HG02973 (cell line): ENCODE data around the gene PRKAG2.

ENCODE experiments used
- ATAC-seq: cut with Tn5 transposase; IDR thresholded peaks from one replicate; pipeline ENCODE4 v1.9.1; 2021; ENCODE audit warnings: moderate library complexity; ENCODE audit not compliant: unreplicated experiment

The PRKAG2 gene

GRCh38 chr7:151631953-151632749, 244.8 kb downstream of the PRKAG2 start:
- ATAC-seq: peak; percentile 65

GRCh38 chr7:151631570-151631952, 245.4 kb downstream of the PRKAG2 start:
- peak; percentile 20 for ATAC-seq

- ATAC-seq: no peak
Measured at GRCh38 chr7:151630851-151631569, 245.9 kb downstream of the PRKAG2 start.

- ATAC-seq: no peak
Measured at GRCh38 chr7:151630358-151630757, 246.6 kb downstream of the PRKAG2 start.

- ATAC-seq: no peak
Measured at GRCh38 chr7:151629713-151630272, 247.1 kb downstream of the PRKAG2 start.

GRCh38 chr7:151628846-151629604, 247.9 kb downstream of the PRKAG2 start:
- no peak for ATAC-seq

- no peak for ATAC-seq
Measured at GRCh38 chr7:151626422-151627115, 250.3 kb downstream of the PRKAG2 start.

GRCh38 chr7:151625606-151626005, 251.3 kb downstream of the PRKAG2 start:
- ATAC-seq: no peak

GRCh38 chr7:151624246-151624928, 252.5 kb downstream of the PRKAG2 start:
- no peak for ATAC-seq

GRCh38 chr7:151623766-151624165, 253.1 kb downstream of the PRKAG2 start:
- ATAC-seq: no peak

GRCh38 chr7:151621961-151622360, 255.0 kb downstream of the PRKAG2 start:
- no peak for ATAC-seq

- ATAC-seq: no peak
Measured at GRCh38 chr7:151616443-151617213, 260.3 kb downstream of the PRKAG2 start.

- no peak for ATAC-seq
Measured at GRCh38 chr7:151615784-151616183, 261.1 kb downstream of the PRKAG2 start.

GRCh38 chr7:151615058-151615457, 261.9 kb downstream of the PRKAG2 start:
- ATAC-seq: no peak

GRCh38 chr7:151614019-151614418, 262.9 kb downstream of the PRKAG2 start:
- no peak for ATAC-seq

- ATAC-seq: no peak
Measured at GRCh38 chr7:151611878-151612277, 265.0 kb downstream of the PRKAG2 start.

- ATAC-seq: no peak
Measured at GRCh38 chr7:151611041-151611440, 265.9 kb downstream of the PRKAG2 start.

- no peak for ATAC-seq
Measured at GRCh38 chr7:151608031-151608551, 268.8 kb downstream of the PRKAG2 start.

GRCh38 chr7:151607464-151607867, 269.4 kb downstream of the PRKAG2 start:
- no peak for ATAC-seq
